ENCODE data around the gene CYP26B1. TPM values are rescaled to one million over a fixed set of nuclear protein-coding genes. Genes with fewer than 3 reads are reported as not detected.

Gene CYP26B1
- total and polyA plus RNA-seq, 9 of the 15 experiments (the other 6 are each of a cell fraction or from before 2014, with no cell fraction given) = 0.01 to 0.13 (median 0.04) TPM; not detected in 6

DNA sequence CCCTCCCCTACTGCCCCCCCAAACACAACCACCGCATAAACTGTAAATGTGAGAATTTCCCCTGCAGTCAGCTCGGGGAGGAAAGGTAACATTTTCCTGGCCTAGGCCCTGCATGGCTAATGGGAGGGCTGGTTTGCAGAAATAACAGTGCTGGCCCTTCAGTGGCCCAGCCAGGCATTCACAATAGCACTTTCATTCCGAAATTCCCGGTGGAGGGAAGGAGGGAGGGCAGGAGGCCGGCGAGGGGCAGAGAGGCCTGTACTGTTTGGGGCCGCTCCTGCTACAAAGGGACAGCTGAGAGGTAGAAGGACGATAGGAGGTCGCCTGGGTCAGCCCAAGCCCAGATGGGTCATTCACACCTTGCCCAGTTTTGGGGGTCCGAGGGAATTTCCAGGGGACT, 11.3 kb downstream of the CYP26B1 start:
- no TSS peak for BruUV-seq (replicated peaks)
- FAIRE-seq (no peak), DNase-seq (ENCODE audit: extremely low read depth in 1 of 4, low spot score in 3 of 4) (no peak), ATAC-seq (no peak)
- H3K4me2 ChIP-seq (ENCODE audit: insufficient read depth, low read length) = no peak overlapping the region
- H3K4me1 ChIP-seq (replicated peaks in 1 of 2; ENCODE audit: control insufficient read depth in 2 of 2, insufficient read depth in 2 of 2, low read length in 2 of 2) = peaks cover 0 to 14% of the 10 kb centered on the region in 2 experiments; a peak in 2 of 5 replicates
- TF ChIP-seq ZNF785 (CRISPR knock-in tag; IDR thresholded peaks at IDR 0.05) (no peak), FOSL1 (tag; conservative IDR thresholded peaks at IDR 0.05) (no peak), RBM39 (optimal IDR thresholded peaks at IDR 0.05; ENCODE audit: low read depth, low read length) (no peak), TBP (optimal IDR thresholded peaks at IDR 0.05; ENCODE audit: low read depth, low read length) (no peak), EP300 (IDR thresholded peaks at IDR 0.05; ENCODE audit: low read length) (no peak), CBFA2T2 (conservative IDR thresholded peaks at IDR 0.05) (no peak)
- TF ChIP-seq, protein P1, sequence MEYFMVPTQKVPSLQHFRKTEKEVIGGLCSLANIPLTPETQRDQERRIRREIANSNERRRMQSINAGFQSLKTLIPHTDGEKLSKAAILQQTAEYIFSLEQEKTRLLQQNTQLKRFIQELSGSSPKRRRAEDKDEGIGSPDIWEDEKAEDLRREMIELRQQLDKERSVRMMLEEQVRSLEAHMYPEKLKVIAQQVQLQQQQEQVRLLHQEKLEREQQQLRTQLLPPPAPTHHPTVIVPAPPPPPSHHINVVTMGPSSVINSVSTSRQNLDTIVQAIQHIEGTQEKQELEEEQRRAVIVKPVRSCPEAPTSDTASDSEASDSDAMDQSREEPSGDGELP (CRISPR knock-in tag; IDR thresholded peaks at IDR 0.05; ENCODE audit: borderline replicate concordance) = no peak
- TF ChIP-seq, protein P2, sequence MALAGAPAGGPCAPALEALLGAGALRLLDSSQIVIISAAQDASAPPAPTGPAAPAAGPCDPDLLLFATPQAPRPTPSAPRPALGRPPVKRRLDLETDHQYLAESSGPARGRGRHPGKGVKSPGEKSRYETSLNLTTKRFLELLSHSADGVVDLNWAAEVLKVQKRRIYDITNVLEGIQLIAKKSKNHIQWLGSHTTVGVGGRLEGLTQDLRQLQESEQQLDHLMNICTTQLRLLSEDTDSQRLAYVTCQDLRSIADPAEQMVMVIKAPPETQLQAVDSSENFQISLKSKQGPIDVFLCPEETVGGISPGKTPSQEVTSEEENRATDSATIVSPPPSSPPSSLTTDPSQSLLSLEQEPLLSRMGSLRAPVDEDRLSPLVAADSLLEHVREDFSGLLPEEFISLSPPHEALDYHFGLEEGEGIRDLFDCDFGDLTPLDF (CRISPR knock-in tag; IDR thresholded peaks at IDR 0.05) = no peak
- TF ChIP-seq, protein P3, sequence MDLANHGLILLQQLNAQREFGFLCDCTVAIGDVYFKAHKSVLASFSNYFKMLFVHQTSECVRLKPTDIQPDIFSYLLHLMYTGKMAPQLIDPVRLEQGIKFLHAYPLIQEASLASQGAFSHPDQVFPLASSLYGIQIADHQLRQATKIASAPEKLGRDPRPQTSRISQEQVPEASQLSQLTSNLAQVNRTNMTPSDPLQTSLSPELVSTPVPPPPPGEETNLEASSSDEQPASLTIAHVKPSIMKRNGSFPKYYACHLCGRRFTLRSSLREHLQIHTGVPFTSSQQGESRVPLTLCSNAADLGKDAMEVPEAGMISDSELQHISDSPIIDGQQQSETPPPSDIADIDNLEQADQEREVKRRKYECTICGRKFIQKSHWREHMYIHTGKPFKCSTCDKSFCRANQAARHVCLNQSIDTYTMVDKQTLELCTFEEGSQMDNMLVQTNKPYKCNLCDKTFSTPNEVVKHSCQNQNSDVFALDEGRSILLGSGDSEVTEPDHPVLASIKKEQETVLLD (IDR thresholded peaks at IDR 0.05) = no peak
- in situ Hi-C loops (cut with MboI) (no loop called here), intact Hi-C loops (cut with micrococcal nuclease) (loop anchor here (5.0 kb wide), 1 partner anchor 589 kb away; no protein-coding TSS in a partner anchor)
- H3K4me3 ChIP-seq = no peak overlapping the region
- WGBS (ENCODE audit: insufficient coverage, low coverage, missing lambda C conversion rate) = 8% methylated on average over 4 of the region's 10 CpGs
- no peak overlapping the region for H3K9ac ChIP-seq (ENCODE audit: insufficient read depth in 1 of 2, low read depth in 2 of 2, low read length in 2 of 2)
- H3K27me3 ChIP-seq (ENCODE audit: control insufficient read depth in 2 of 2, insufficient read depth in 2 of 2, low read length in 2 of 2) = peaks cover 0 to 33% of the 10 kb centered on the region in 2 experiments; a peak in 2 of 5 replicates
- ChIA-PET CTCF (ENCODE audit: low intra/inter-chr PET ratio) (no interaction called here), POLR2A (no interaction called here)
- peaks cover 5% of the 10 kb centered on the region for H3K9me1 ChIP-seq (ENCODE audit: control insufficient read depth, insufficient read depth, low read length)
- H3K9me3 ChIP-seq (replicated peaks; ENCODE audit: control insufficient read depth, insufficient read depth, low read depth, low read length) = no peaks in the 10 kb centered on the region
- H4K20me1 ChIP-seq (replicated peaks; ENCODE audit: control insufficient read depth, insufficient read depth, low read length) = no peaks in the 10 kb centered on the region
- no peaks in the 10 kb centered on the region for H3K79me2 ChIP-seq (ENCODE audit: control insufficient read depth, insufficient read depth, low read length)
- no peak overlapping the region for H2AFZ ChIP-seq (ENCODE audit: low read depth, low read length)
- no peak overlapping the region for H3K27ac ChIP-seq (ENCODE audit: extremely low read depth, low read depth, low read length)
- no peaks in the 10 kb centered on the region for H3K36me3 ChIP-seq (ENCODE audit: control insufficient read depth, insufficient read depth, low read length)
